HG02642 (cell line): ENCODE measurements around the gene SLC9A6.
A peak's percentile ranks its signal among the peaks of the same experiment; 100 is the strongest.

ENCODE experiments used
- ATAC-seq: cut with Tn5 transposase; IDR thresholded peaks from one replicate; pipeline ENCODE4 v1.9.1; 2021; ENCODE audit warnings: mild to moderate bottlenecking; ENCODE audit not compliant: unreplicated experiment, poor library complexity

Gene SLC9A6

DNA sequence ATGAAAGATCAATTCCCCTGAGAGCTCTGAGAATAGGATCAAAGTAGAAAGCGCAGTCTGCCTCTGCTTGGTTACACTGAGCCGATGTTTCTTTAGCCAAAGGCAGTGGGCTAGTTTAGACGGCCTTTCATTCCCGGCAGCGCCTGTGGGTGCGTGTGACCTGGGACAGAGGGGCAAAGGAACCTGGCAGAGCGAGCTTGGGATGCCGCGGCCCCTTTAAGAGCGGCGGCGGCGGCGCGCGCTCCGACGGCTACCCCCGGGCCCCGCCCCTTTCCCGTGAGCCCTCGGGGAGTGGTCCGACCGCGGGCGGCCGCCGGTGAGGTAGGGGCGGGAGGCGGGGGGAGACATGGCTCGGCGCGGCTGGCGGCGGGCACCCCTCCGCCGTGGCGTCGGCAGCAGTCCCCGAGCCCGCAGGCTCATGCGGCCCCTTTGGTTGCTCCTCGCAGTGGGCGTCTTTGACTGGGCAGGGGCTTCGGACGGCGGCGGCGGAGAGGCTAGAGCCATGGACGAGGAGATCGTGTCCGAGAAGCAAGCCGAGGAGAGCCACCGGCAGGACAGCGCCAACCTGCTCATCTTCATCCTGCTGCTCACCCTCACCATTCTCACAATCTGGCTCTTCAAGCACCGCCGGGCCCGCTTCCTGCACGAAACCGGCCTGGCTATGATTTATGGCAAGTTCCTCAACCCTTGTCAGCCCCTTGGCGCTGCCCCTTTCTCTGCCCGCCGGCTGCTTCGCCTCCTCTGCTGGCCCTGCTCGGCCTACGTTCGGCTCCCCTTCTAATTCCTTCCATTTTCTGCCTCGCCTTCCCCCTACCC is at the start of gene SLC9A6:
Gene SLC9A6 (plus strand): TSS at position 279 of the 816 bp plus-strand sequence. CDS start 224 bp downstream, at position 503.
- ATAC-seq, result peak; percentile 95

DNA sequence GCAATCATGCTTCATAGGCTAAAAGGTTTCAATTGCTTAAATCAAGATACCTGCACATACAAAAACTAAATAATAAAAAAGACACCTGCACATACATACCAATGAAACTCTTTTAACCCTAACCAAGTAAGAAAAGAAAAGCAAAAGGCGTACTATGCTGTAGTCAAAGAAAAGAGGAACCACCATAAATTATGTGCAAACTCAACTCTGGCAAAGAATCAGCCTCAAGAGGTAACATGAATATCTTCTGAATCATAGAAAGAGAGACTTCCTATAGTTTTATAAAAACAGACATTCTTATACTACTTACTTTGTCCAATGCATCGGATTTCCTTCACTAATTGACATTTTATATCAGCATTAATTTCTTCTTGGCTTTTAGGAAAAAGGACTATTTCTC is 40.7 kb upstream of the SLC9A6 start:
- ATAC-seq, result no peak

DNA sequence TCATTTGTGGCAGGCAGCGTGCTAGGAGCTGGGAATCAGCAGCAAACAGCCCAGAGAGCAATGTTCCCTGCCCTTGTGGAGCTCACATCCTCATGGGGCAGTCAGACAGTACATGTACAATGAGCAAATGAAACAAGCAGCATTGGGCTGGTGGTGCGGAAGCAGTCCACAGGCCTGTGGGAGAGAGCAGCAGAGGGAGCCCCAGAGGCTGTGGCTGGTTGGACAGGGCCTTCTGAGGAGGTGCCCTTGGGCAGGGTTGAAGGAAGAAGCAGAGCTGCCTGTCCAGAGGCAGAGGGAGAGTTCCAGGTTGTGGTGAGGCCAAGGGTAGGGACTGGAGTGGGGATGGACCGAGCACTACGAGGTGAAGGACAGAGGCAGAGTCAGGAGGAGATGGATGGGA is 33.9 kb upstream of the SLC9A6 start:
- no peak for ATAC-seq

DNA sequence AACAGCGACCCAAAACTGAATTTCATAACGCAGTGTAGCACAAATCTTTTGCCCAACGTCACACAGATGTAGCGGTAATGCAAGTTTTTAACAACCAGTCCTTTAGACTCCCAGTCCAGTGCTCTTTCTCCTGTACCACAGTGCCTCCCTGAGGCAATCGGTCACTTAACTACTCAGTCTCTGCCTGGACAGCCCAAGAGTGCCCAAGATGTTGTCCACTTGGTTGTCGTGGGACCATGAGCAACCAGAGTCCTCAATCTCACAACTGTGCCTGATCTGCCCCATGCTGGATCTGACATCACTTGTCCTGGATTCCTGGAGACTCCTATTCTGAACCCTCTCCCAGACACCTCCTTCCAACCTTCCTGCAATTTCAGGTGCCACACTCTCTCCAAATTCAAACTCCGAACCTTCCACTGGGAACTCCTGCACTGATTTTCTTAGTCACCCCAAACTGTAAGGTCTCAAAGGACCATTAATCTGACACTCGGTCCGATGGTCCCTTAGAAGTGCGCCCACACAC is 12.1 kb upstream of the SLC9A6 start:
- ATAC-seq, result peak; percentile 37

DNA sequence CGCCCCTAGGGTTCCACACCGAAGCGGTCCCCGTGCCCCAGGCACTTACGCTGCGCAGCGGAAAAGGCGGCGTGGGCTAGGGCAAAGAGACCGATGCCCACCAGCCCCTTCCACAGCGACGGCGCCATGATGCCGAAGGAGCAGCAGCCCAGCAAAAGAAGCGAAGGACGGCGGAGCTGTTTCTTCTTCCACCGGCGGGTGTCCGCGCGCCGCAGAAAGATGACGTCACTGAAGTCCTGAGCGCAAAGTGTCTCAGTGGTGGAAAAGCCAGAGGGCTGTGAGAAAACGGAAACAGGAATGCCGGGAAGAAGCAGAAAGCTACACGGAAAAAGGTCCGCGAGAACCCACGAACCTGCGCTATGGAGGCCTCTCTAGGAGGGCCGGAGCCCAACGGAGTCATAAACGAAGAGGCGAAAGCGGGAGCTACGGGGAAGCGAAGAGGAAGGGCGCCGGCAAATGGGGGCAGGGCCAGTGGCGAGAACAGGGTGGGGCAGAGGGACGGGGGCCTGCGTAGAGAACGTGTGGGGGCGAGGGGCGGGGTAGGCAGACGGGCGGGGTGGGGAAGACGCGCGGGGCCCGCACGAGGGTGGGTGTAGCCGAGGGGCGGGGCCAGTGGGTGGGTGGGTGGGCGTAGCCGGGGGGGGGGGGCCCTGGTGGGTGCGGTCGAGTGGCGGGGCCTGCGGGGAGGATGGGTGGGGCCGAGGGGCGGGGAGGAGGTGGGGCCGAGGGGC is 11.5 kb upstream of the SLC9A6 start, which contains the start of gene MMGT1:
Gene MMGT1 (minus strand): TSS at position 441 of the 731 bp plus-strand sequence. CDS start 313 bp downstream, at position 128.
- peak; percentile 83 for ATAC-seq

DNA sequence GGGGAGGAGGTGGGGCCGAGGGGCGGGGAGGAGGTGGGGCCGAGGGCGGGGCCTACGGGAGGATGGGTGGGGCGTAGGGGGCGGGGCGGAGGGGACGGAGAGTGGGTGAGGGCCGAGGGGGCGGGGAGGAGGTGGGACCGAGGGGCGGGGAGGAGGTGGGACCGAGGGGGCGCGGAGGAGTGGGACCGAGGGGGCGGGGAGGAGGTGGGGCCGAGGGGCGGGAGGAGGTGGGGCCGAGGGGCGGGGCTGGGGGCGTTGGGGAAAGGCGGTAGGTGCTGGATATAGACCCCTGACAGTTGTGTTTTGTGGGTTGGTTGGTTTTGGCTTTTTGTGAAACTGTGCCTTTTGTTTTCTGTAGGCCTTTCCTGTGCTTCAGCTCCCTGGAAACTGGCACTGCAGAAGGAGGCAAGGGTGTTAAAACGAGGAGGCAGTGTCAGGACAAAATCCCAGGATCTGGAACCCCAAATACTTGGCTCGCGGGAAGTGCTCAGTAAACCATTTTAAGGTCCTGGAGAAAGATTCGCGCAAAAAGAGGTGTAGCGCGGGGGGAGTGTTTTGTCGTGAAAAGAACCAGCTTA is 10.9 kb upstream of the SLC9A6 start:
- no peak for ATAC-seq

DNA sequence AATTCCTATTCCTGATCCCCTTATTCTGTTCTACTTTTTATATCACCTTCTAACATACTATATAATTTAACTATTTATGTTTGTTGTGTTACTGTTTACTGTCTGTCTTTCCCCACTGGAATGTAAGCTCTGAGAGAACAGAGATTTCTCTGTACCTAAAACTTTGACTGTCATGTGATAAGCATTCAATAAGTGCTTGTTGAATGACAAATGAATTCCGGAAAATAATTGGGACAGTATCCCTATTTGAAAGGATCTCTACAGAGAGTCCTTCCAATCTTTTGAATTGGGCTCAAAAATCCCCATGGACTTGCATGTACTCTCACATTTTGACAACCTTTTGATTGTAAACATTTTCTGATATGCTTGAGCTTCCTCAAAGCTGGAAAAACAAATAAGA is 9.8 kb upstream of the SLC9A6 start:
- ATAC-seq, result no peak

DNA sequence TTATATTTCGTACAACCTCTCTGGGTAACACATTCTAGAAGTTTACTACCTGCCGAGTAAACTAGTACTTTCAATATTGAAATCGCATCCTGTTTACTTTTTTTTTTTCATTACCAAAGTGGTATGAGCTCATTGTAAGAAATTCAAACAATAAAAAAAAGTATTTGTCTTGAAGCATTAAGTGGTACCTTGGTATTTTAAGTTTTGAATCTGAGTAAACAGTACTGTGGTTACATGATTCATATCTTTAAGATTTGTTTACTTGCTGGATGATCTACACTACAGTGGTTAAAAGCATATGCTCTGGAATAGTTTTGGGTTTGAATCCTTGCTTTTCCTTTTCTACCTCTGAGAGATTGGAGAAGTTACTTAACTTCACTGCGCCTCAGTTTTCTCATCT is 7.6 kb upstream of the SLC9A6 start:
- ATAC-seq, result no peak

DNA sequence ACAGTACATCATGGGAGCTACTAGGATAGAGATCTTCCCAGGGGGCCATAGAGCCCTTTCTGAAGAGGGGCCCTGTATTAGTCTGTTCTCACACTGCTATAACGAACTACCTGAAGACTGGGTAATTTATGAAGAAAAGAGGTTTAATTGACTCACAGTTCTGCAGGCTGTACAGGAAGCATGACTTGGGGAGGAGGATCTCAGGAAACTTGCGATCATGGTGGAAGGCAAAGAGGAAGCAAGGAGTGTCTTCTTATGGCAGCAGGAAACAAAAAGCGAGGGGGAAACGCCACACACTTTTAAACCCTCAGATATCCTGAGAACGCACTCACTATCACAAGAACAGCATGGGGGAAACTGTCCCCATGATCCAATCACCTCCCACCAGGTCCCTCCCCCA is 4.2 kb upstream of the SLC9A6 start:
- no peak for ATAC-seq

DNA sequence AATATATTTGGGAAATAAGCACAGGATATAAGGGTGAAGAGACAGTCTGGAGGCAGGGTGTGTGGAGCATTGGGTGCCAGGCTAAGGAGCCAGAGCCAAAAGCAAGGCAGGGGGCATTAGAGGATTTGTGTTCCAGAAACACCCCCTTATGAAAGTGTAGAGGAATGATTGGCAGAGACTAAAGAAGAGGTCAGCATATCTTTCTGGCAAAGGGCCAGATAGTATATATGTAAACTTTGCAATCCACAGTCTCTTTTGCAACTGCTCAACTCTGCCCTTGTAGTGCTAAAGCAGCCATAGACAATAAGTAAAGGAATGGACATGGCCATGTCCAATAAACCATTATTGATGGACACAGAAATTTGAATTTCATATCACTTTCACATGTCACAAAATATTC is 3.6 kb upstream of the SLC9A6 start:
- no peak for ATAC-seq

DNA sequence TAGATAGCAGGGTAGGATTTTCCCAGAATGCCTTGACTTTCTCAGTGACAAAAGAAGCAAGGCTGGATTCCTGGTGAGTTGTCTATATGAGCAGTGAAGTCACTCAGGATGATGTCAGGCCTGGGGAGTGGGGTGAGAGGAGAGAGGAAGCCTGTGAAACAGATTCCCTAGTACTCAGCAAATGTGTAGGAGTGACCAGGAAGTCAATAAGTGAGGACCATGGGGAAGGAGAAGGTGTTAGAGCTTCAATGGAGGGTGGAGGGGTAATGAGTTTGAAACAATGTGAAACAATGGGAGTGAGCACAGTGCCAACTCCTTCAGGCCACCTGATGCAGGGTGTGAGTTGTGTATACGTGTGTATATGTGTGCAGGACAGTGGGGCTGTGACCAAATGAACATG is 2.4 kb upstream of the SLC9A6 start:
- ATAC-seq, result no peak

DNA sequence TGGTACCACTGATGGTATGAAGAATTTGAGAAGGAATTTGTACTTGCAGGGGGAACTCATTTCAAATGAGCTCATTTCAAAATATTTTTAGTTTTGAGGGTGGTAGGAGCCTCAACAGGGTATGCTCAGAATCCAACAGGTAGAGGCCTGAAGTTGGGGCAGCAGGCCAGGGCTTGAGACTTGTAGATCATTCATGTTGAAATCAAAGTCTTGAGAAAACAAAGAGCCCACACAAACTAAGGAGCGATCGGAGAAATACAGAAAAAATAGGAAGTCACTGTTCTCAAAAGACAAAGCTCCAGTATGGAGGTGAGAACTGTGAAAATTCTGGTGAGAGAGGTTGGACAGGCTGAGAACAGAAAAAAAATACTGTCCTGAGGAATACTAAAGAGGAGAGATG is 979 bp upstream of the SLC9A6 start:
- no peak for ATAC-seq

DNA sequence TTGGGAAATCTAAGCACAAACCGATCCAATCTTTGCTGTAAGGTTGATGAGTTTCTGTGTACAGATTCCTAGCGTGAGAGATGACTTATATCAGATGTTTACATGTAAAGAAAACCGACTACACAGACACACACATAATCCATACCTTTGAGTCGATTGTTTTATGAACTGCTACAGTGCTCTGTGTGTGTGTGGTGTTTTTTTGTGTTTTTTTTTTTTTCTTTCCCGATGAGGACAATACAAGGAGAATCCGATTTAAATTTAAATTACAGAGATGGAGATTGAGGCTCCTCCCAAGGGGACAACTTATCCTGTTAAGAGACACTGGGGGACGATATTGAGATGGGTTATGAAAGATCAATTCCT is 461 bp upstream of the SLC9A6 start:
- peak; percentile 8 for ATAC-seq

DNA sequence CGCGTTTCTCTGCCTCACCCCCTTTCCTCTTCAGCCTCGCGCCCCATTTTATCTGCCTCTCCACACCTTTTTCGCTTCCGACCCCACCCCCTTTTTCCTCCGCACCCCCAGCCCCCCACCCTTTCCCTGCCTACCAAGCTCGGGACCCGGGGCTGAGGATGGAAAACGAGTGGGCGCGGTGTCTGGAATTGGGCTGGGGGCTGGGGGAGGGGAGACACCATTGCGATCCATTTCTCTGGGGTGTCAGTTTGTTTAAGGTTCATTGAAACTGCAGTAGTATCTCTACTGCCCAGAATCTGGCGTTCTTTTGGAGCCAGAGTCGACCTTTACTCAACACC is 707 bp downstream of the SLC9A6 start:
- no peak for ATAC-seq

DNA sequence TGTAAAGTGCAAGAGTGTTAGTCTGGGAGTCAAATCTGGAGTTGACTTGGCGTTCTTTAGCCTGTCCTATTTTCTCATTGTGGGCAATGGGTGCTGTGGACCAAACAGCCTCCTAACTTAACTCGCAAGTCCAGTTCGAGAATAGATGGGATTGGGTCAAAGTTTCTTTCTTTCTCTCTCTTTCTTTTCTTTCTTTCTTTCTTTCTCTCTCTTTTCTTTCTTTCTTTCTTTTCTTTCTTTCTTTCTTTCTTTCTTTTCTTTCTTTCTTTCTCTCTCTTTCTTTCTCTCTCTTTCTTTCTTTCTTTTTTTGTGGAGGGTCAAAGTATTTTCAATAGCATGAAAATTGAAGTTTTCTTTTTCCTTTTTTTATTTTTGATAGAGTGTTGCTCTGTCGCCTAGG is 3.0 kb downstream of the SLC9A6 start:
- ATAC-seq, result no peak

DNA sequence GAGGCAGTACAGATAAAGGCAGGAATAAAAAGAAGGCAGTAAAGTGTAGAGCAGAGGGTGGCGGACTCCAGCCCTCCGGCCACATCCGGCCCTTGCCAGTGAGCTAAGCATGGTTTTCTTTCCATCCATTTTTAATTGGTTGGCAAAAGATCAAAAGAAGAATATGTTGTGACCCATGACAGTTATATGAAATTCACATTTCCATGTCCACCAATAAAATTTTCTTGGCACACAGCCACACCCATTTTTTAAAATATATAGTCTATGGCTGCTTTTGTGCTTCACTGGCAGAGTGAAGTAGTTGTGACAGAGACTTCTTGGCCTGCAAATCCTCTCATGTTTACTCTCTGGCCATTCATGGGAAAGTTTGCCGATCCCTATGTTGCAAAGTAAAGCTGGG is 29.8 kb downstream of the SLC9A6 start:
- no peak for ATAC-seq

DNA sequence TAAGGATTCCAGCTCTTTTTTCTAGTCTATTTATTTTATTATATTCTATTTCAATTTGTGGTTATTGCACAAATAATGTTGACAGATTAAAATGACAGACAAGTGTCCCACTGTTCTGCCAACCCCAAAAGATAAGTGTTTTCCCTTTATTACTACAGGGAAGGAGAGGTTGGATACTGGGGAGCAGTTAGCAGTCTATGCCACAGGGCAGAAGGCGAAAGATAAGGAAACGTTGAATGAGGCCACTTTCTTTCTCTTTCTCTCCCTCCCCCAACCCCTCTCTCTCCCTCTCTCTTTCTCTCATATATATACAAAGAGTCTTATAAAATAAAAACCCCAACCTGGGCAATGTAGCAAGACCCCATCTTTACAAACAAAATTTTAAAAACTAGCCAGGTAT is 31.6 kb downstream of the SLC9A6 start:
- no peak for ATAC-seq

DNA sequence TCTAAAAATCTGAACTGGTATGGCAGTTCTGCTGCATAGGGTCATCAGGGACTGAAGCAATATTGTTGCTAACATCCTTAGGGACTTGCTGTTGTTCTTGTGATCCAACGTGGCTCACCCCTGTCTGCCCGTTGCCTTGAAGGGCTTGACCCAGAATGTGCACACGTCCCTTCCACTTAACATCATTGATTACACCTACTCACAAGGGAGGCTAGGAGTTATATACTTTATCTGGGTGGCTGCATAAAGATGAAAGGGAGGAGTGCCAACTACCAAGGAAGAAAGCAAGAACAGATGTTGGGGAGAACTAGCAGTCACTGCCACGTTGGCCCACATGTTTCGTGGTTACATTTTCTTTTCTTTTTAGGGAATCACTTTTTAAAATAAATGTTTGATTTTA is 34.0 kb downstream of the SLC9A6 start:
- no peak for ATAC-seq

DNA sequence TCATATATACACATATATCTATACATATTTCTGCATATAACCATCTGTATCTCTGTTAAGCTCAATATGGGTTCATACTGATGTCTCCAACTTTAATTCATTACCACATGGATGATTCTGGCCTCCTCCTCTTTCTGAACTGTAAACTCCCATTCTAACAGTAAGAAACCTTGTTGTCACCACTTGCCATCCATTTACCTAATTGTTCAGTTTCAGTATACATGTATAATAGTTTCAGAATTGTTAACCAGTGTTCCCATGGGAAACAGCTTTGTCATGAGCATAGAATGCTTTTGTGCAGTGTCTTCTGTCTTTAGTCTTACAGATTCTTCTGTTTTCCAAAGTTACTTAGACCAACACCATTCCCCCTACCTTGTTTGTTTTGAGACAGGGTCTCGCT is 35.9 kb downstream of the SLC9A6 start:
- ATAC-seq, result peak; percentile 80

DNA sequence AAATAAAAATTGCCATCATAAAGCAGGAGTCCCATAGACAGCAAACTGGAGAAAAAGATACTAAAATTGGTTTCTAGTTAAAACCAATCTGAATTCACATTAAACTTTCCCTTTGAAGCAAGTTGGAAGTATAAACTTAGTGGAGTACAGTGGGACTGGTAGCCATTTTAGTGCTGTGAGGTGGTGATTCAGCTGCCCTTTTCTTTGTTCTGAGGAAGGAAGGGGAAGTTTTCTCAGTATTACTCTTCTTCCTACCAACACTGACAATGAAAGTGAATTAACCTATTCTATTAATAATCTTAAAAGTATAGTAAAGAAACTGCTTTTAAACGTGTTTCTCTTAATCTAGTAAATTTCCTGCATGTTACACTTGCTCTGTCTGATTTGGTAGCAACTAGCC is 36.7 kb downstream of the SLC9A6 start:
- ATAC-seq, result no peak

DNA sequence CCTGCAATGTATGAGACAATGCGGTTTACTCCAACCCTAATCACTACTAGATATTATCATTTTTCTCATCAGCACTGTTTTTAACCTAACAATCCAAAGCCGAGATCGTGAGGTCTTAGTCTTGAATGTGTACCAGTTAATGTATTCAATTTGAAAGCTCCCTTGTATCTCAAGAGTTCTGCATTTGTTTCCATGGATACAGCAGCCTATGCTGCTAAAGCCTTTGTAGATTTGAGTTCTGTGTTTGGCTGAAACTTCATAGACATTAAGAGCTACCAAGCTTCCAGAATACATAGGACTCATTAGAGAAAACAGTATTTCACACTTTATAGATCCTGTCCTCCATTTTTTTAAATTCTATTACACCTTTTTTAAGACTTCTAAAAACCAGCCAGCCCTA is 39.9 kb downstream of the SLC9A6 start:
- no peak for ATAC-seq
